Caco-2 (cell line): ENCODE results near the gene GDF7. TPM values are rescaled to one million over a fixed set of nuclear protein-coding genes. Genes with fewer than 3 reads are reported as not detected.

Source experiments
- BruUV-seq: library from RNA; stranded (reverse); fragments of 400-500 nt; replicated peaks from 2 replicates; lab custom pipeline; 2021; lab: Mats Ljungman, UMichigan
- CTCF ChIA-PET: fragments of 300-600 bp; sonication (Branson Sonifier 250); formaldehyde crosslinking; loops from one replicate; lab custom pipeline; 2022; ENCODE audit warnings: antibody characterized with exemption; lab: Charles Lee
- POLR2A ChIA-PET: fragments of 300-600 bp; sonication (Branson Sonifier 250); formaldehyde crosslinking; loops from one replicate; lab custom pipeline; 2022; ENCODE audit warnings: antibody characterized with exemption; lab: Charles Lee
- DNase-seq, 2 experiments: peaks; one replicate each; pipeline versions ENCODE4 v3.0.0 to v3.0.0-alpha.2; 2020 to 2022
- H3K27me3 ChIP-seq: replicated peaks from 2 replicates; pipeline ENCODE4 v1.6.0; 2011; ENCODE audit warnings: low read length; ENCODE audit not compliant: control insufficient read depth, insufficient read depth
- H3K36me3 ChIP-seq: 2 replicates; pipeline ENCODE4 v1.5.1; 2011; ENCODE audit warnings: low read length; ENCODE audit not compliant: control insufficient read depth, insufficient read depth
- H3K4me1 ChIP-seq: fragments of 250-450 bp; sonication (Bioruptor Pico); 2 replicates; pipeline ENCODE4 v1.5.1; 2020; ENCODE audit warnings: mild to moderate bottlenecking
- H3K4me3 ChIP-seq: 2 replicates; pipeline ENCODE4 v1.5.1; 2011; ENCODE audit warnings: low read depth, mild to moderate bottlenecking, control low read depth, low read length
- H3K9me3 ChIP-seq: fragments of 250-450 bp; sonication (Bioruptor Pico); 2 replicates; pipeline ENCODE4 v1.5.1; 2020; ENCODE audit warnings: mild to moderate bottlenecking, moderate library complexity
- H3K27ac Mint-ChIP-seq: one replicate; pipeline ENCODE4 v1.8.0; 2022; ENCODE audit warnings: mixed read lengths; ENCODE audit not compliant: unreplicated experiment
- H3K27me3 Mint-ChIP-seq: one replicate; pipeline ENCODE4 v1.8.0; 2022; ENCODE audit warnings: mixed read lengths; ENCODE audit not compliant: insufficient read depth, unreplicated experiment
- H3K36me3 Mint-ChIP-seq: one replicate; pipeline ENCODE4 v1.8.0; 2022; ENCODE audit warnings: mild to moderate bottlenecking, mixed read lengths; ENCODE audit not compliant: insufficient read depth, unreplicated experiment
- H3K4me1 Mint-ChIP-seq: one replicate; pipeline ENCODE4 v1.8.0; 2022; ENCODE audit warnings: low read depth, mixed read lengths; ENCODE audit not compliant: unreplicated experiment
- H3K4me3 Mint-ChIP-seq: one replicate; pipeline ENCODE4 v1.8.0; 2022; ENCODE audit warnings: mild to moderate bottlenecking, moderate library complexity, mixed read lengths; ENCODE audit not compliant: unreplicated experiment
- H3K9me3 Mint-ChIP-seq: one replicate; pipeline ENCODE4 v1.8.0; 2022; ENCODE audit warnings: mixed read lengths; ENCODE audit not compliant: unreplicated experiment
- CTCF ChIP-seq, 2 experiments: fragments of 200-600 bp in 1 of 2; IDR thresholded peaks; 1 replicate in 1 of 2; 2 replicates in 1 of 2; pipeline versions ENCODE4 v1.5.1 to v1.8.0; 2011 to 2022; ENCODE audit warnings: antibody characterized with exemption in 1 of 2, control low read depth in 1 of 2, inconsistent platforms in 1 of 2, low read depth in 1 of 2, low read length in 1 of 2, mild to moderate bottlenecking in 1 of 2, moderate library complexity in 1 of 2; ENCODE audit not compliant: insufficient read depth in 1 of 2, severe bottlenecking in 1 of 2, unreplicated experiment in 1 of 2
- intact Hi-C: fragments of 100-400 bp; cut with micrococcal nuclease; formaldehyde crosslinking; loops from one replicate; pipeline ENCODE4 v1.10.0; 2022; ENCODE audit not compliant: unreplicated experiment
- total RNA-seq: library from RNA; stranded (reverse); gene quantifications from 2 replicates; pipeline ENCODE4 v1.2.3, GENCODE V29; 2022

GDF7 gene
- total RNA-seq, 1 experiment from 2014 or later = 1.7 TPM

GRCh38 chr2:20650393-20650876, 16.5 kb upstream of the GDF7 start:
- Histone ChIP-seq H3K36me3 (no peaks in the 10 kb centered on the region; the same call in none of the 2 replicates), H3K9me3 (no peaks in the 10 kb centered on the region), H3K4me3 (peak overlapping the region; percentile 92), H3K4me1 (peaks cover 13% of the 10 kb centered on the region), H3K27me3 (no peaks in the 10 kb centered on the region)
- intact Hi-C loops = no loop called here
- no peaks in the 10 kb centered on the region for H3K9me3 Mint-ChIP-seq
- TF ChIP-seq CTCF (IDR thresholded peaks at IDR 0.05; ENCODE audit: insufficient read depth in 1 of 2, low read depth in 1 of 2, low read length in 1 of 2, severe bottlenecking in 1 of 2, unreplicated experiment in 1 of 2) = no peak
- peak overlapping the region; percentile 50 for H3K27ac Mint-ChIP-seq
- H3K4me1 Mint-ChIP-seq = peaks cover 6% of the 10 kb centered on the region
- CTCF ChIA-PET = interaction anchor here (0.7 to 3.0 kb wide), 18 partner anchors 8 to 619 kb away, joined by 3 to 28 read pairs (median 4); partner anchors contain the start of genes GDF7 and RHOB
- H3K27me3 Mint-ChIP-seq = no peaks in the 10 kb centered on the region
- peak overlapping the region; percentile 81 for H3K4me3 Mint-ChIP-seq
- POLR2A ChIA-PET = interaction anchor here (1.0 to 3.1 kb wide), 4 partner anchors 11 to 203 kb away, joined by 3 to 33 read pairs (median 4); partner anchors contain the start of gene RHOB
- DNase-seq = peak in 1 of 2 experiments; percentile 36
- H3K36me3 Mint-ChIP-seq = peaks cover 5% of the 10 kb centered on the region
- BruUV-seq = TSS peak; percentile 80

- peaks cover 5% of the 10 kb centered on the region for H3K36me3 Mint-ChIP-seq
- no peaks in the 10 kb centered on the region; the same call in 1 of the 2 replicates for H3K36me3 ChIP-seq
- peaks cover 7% of the 10 kb centered on the region for H3K4me1 Mint-ChIP-seq
- no peaks in the 10 kb centered on the region for H3K9me3 ChIP-seq
- no peaks in the 10 kb centered on the region for H3K27me3 ChIP-seq
- H3K4me3 ChIP-seq = peak within 1 kb of the TSS; percentile 92
- peaks cover 13% of the 10 kb centered on the region for H3K4me1 ChIP-seq
- no peaks in the 10 kb centered on the region for H3K9me3 Mint-ChIP-seq
- peak within 1 kb of the TSS; percentile 81 for H3K4me3 Mint-ChIP-seq
- POLR2A ChIA-PET = interaction anchor here (1.0 to 3.1 kb wide), 4 partner anchors 10 to 204 kb away, joined by 3 to 33 read pairs (median 4); partner anchors contain the start of gene RHOB
- TF ChIP-seq CTCF (IDR thresholded peaks at IDR 0.05; ENCODE audit: insufficient read depth in 1 of 2, low read depth in 1 of 2, low read length in 1 of 2, severe bottlenecking in 1 of 2, unreplicated experiment in 1 of 2) = peak; percentile 55 to 95
- H3K27me3 Mint-ChIP-seq = no peaks in the 10 kb centered on the region
- H3K27ac Mint-ChIP-seq = peak within 1 kb of the TSS; percentile 81
- BruUV-seq = TSS peak; percentile 59
- CTCF ChIA-PET = interaction anchor here (0.6 to 3.0 kb wide), 23 partner anchors 9 to 619 kb away, joined by 3 to 28 read pairs (median 4); partner anchors contain the start of genes GDF7 and RHOB
- DNase-seq = peak; percentile 80 to 96
- intact Hi-C loops = loop anchor here (1.0 kb wide), 2 partner anchors 208 to 255 kb away; no protein-coding TSS in a partner anchor
These were observed 15.8 kb upstream of the GDF7 start, which contains the start of gene HS1BP3 for GRCh38 chr2:20650877-20651730. HS1BP3 (minus strand) TSS chr2:20651098; CDS start chr2:20651063, 35 bp downstream.

GRCh38 chr2:20651731-20652099, 15.2 kb upstream of the GDF7 start:
- intact Hi-C loops = loop anchor here (1.0 kb wide), 2 partner anchors 208 to 255 kb away; no protein-coding TSS in a partner anchor
- peaks cover 5% of the 10 kb centered on the region for H3K36me3 Mint-ChIP-seq
- no peak for TF ChIP-seq CTCF (IDR thresholded peaks at IDR 0.05; ENCODE audit: insufficient read depth in 1 of 2, low read depth in 1 of 2, low read length in 1 of 2, severe bottlenecking in 1 of 2, unreplicated experiment in 1 of 2)
- BruUV-seq = no TSS peak
- H3K27ac Mint-ChIP-seq = peak overlapping the region; percentile 81
- H3K4me1 Mint-ChIP-seq = peaks cover 7% of the 10 kb centered on the region
- Histone ChIP-seq H3K27me3 (no peaks in the 10 kb centered on the region), H3K4me3 (peak overlapping the region; percentile 92), H3K4me1 (peaks cover 13% of the 10 kb centered on the region), H3K36me3 (no peaks in the 10 kb centered on the region; the same call in 1 of the 2 replicates), H3K9me3 (no peaks in the 10 kb centered on the region)
- peak overlapping the region; percentile 81 for H3K4me3 Mint-ChIP-seq
- ChIA-PET CTCF (interaction anchor here (0.6 to 3.0 kb wide), 15 partner anchors 9 to 618 kb away, joined by 3 to 28 read pairs (median 6); partner anchors contain the start of genes GDF7 and RHOB), POLR2A (interaction anchor here (1.0 to 3.1 kb wide), 4 partner anchors 9 to 205 kb away, joined by 3 to 33 read pairs (median 4); partner anchors contain the start of gene RHOB)
- H3K9me3 Mint-ChIP-seq = no peaks in the 10 kb centered on the region
- H3K27me3 Mint-ChIP-seq = no peaks in the 10 kb centered on the region
- no peak for DNase-seq
